KOPT-K1 (cell line): Measurements from ENCODE around the gene SSU72.
"Not testable (repeated sequence)": the region's sequence is repeated elsewhere in the genome, so short reads cannot be mapped to it uniquely, and the experiment has no call there.

Experiments
- H3K27ac ChIP-seq: fragments of 200-600 bp; sonication (generic); 2 replicates; pipeline ENCODE4 v1.5.1; 2016; ENCODE audit warnings: antibody characterized with exemption, mild to moderate bottlenecking, low read depth, low read length; ENCODE audit not compliant: poor library complexity, severe bottlenecking
- H3K36me3 ChIP-seq: fragments of 200-600 bp; sonication (generic); 2 replicates; pipeline ENCODE4 v1.5.1; 2017; ENCODE audit warnings: antibody characterized with exemption, mild to moderate bottlenecking, low read length, moderate library complexity; ENCODE audit not compliant: insufficient read depth
- H3K9me3 ChIP-seq: fragments of 200-600 bp; sonication (generic); 2 replicates; pipeline ENCODE4 v1.5.1; 2017; ENCODE audit warnings: antibody characterized with exemption, low read length, mild to moderate bottlenecking; ENCODE audit not compliant: insufficient read depth, poor library complexity, severe bottlenecking

SSU72 gene

DNA sequence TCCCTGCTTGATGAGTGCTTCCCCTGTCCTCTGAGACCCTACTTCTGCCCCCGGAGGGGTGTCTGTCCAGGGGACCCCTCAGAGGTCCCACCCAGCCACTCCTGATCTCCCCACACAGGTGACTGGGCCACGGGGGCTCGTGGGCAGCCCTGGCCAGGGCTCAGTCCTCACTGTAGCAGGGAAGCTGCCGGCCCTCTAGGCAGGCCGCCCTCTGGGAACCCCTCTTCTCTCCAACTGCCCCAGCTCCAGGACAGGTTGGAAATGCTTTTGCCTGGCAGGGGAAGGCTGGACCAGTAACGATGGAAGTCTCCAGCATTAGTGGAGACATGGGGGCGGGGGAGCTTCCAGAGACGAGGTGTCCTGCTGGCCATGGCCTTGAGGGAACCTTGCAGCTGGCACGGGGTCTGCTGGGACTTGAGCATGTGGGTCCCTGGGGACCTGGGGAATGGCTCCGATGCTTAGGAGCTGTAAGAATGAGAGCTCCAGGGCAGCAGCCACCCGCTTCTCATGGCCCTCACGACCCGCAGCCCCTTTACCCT is 28.4 kb upstream of the SSU72 start:
- no peak overlapping the region for H3K27ac ChIP-seq
- no peaks in the 10 kb centered on the region for H3K9me3 ChIP-seq

DNA sequence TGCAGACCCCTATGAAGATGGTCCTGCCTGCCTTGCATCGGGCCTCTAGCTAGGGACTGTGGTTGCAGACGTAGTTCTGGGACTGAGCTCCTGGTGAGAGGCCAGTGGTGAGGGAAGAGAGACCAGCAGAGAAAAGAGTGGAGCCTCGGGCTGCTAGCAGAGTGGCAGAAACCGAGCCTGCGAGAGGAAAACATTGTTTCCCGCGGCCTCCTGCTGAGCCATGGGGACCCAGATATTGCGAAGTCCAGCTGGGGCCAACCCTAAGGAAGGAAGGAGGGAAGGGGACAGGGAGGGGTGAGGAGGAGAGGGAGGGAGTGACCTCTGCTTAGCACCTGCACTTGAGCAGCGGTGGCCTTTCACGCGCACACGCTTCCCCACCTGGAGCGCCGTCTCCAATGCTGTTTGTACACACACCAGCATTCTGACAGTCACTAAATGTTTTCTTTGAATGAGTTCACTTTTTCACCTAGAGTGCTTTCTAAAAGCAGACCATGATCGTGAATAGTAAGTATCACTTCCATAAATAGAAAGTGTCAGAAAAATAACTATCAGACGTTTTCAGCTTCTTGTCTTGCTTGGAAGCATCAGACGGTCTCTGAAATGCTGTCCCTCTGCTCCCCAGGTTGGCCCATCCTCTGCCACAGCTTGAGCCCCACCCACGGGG is 27.8 kb upstream of the SSU72 start:
- no peak overlapping the region for H3K27ac ChIP-seq
- no peaks in the 10 kb centered on the region for H3K9me3 ChIP-seq
- H3K36me3 ChIP-seq, result no peaks in the 10 kb centered on the region

More for the DNA sequence above, 28.4 kb upstream of the SSU72 start:
- no peaks in the 10 kb centered on the region for H3K36me3 ChIP-seq

DNA sequence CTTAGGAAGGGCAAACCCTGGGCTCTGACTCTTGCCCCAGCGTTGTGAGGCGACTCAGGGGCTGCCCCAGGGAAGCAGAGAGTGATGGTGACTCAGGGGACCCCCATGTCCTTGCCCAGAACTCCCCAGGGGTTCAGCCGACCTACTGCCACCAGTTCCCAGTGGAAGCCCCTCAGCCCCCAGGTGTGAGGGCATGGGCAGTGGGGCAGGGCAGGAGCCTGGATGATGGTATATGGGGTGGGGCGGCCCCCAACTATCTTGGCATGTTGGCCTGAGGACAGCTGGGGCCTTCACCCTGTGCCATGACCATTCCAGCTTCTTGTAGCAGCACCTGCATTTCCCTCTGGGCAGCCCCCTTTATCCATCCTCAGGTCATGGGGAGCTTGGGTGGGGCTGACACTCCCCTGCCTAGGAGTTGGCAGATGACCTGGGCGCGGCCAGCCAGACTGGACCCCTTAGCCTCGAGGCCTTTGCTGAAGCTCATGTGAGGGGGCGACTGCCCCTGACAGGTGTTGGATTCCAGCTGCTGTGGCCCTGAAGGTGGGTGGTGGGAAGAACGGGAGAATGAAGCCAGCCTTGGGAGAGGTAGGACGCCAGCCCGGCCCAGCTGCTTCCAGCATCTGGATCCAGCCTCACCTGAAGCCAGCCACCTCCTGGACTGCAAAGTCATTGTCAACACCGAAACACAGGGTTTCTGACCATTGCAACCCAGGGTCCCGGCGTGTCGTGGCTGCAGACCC is 27.1 kb upstream of the SSU72 start:
- Histone ChIP-seq H3K9me3 (no peaks in the 10 kb centered on the region), H3K36me3 (no peaks in the 10 kb centered on the region), H3K27ac (no peak overlapping the region)

DNA sequence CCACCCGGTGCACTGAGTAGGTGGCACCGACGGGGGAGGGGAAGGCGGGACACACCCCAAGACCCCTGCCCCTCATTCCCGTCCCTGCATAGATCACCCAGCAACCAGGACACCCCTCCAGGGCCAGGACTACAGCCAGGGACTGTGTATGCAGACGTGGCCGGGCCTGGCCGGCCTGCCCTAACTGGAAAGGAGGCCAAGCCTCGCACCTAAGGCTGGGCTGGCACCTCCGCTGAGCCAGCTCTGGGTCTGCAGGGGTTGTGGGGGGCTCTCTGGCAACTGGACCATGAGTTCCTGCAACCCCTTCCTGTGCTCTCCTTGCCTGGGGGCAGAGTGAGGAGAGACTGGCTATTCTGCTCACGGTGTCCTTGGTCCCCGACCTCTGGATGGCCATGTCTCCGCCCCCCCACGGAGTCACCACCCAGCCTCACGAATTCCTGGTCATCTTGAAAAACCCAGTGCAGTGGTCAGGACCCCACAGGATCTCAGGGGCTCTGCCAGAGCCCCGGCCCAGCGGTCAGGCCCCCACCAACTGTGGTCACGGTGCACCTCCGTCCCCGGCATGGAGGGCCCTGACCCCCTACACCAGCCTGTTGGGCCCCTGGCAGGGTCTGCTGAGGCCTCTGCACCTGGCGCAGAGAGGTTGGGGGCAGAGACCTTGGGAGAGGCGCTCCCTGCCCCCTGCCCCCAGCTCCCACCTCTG is 26.3 kb upstream of the SSU72 start:
- Histone ChIP-seq H3K27ac (no peak overlapping the region), H3K9me3 (no peaks in the 10 kb centered on the region), H3K36me3 (no peaks in the 10 kb centered on the region)

DNA sequence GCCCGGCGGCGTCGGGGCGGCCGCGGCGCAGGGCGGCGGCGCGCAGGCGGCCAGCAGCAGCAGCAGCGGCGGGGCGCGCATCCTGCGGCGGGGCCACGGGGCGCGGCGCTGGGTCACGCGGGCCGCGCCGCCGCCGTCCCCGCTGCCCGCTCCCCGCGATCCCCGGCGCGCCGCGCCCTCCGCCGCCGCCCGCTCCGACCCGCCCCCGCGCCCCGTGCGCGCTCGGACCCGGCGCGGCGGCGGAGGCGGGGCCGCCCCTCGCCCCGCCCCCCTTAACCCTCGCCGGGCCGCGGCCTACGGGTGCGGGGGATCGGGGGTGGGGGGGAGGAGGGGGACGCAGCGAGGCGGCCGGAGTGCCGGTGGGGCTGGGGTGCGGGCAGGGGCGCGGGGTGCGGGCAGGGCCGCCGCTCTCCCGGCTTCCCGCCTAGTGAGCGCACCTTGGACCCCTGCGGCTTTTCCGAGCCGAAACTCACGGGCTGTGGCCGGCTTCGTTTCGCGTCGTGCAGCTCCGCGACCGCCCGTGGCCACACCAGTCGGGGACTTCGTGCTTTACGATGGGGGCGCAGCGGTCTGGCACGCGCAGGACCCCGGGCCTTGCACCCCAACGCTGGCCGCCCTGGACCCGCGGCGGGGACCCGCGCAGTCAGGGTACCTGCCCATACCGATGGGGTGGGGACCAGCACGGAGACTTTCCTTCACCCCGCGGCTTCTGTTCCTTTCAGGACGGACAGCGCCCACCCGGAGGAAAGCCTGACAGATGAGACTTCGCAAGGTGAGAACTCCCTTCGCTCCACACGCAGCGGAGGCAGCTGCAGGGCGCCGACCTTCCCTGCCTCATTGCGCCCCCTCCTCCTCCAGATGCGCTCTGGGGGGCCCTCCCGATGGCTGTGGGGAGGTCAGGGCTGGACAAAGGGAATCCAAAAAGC is 25.5 kb upstream of the SSU72 start, which contains the start of gene FNDC10:
TSS of gene FNDC10 (minus strand) at position 201 of the 926 bp plus-strand sequence. CDS start at position 81, 120 bp downstream.
- Histone ChIP-seq H3K27ac (no peak within 1 kb of the TSS), H3K9me3 (no peaks in the 10 kb centered on the region), H3K36me3 (no peaks in the 10 kb centered on the region)

DNA sequence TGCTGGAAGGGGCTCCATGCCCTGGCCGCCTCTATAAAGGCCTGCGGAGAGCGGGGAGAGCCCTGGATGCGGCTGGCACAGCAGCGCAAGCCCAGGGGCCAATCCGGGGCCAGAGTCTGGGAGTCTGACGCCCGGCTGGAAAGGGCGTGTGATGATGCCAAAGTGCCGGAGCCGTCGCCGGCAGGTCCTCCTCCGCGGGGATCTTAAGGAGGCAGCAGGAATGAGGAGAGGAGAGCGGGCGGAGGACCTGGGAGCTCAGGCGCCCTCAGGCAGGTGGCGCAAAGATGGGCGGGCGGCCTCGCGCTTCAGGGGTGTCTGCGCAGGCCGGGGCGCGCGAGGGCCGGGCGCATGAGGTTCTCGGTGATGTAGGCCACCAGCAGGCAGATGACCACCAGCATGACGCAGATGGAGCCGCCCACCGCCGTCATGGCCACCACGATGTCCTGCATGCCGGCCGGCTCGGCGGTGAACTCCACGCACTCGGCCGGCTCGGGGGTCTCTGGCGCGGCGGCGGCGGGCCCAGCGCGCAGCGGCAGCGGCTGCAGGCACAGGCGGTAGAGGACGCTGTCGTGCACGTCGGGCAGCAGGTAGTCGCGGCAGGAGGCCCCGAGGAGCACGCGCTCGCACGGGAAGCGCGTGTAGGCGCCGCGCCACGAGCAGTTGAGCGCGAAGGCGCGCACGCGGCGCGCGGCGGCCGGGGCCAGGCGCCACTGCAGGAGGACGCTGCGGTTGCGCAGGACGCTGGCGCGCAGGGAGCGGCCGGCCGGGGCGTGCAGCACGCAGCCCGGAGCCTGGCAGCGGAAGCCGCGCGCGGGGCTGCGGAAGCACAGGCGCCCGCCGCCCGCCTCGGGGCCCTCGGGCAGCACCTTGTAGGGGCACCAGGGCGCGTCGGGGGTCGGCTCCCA is 24.6 kb upstream of the SSU72 start:
- Histone ChIP-seq H3K27ac (no peak overlapping the region), H3K9me3 (no peaks in the 10 kb centered on the region), H3K36me3 (no peaks in the 10 kb centered on the region)

DNA sequence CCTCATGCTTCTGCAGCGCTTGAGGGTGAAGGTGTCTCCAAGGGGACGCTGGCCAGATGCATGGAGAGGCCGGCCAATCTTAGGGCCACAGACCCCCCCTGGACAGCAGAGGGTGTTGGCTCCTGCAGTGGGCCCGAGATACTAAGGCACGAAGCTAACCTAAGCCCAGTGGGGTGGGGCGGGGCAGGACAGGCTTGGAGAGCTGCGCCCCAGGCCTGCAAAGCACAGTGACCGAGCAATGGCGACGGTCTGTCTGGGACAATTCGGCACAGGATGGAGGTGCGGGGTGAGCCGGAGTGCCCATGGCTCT is 24.0 kb upstream of the SSU72 start:
- Histone ChIP-seq H3K9me3 (no peaks in the 10 kb centered on the region), H3K27ac (no peak overlapping the region), H3K36me3 (no peaks in the 10 kb centered on the region)

DNA sequence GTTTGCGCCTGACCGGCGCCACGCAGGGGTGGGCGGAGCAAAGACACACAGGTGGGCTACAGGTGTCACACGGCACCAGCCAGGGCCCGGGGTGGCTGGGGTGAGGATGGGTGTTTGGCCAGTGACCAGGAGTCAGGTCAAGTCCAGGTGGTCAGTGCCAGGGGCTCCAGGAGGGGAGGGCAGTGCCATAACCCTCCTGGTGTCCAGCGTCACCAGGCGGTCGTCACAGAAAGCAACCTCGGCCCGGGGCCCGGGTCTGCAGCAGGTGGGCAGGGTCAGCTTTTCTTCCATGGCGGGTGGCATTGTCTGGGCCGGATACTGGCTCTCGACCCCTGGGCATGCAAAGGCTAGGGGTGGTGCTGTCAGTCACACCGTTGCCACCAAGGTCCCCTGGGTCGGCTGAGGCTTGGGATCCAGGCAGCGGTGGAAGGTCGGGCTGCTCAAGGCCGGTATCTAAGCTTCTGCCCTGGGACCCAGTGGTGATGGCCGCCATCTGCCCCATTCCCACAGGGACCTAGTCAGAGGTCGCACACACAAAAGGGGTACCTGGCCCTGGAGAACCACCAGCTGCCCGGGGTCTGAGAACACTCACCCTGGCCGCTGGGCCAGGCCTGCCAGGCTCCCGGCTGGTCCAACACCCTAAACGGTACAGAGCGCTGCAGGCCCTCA is 23.5 kb upstream of the SSU72 start:
- Histone ChIP-seq H3K9me3 (no peaks in the 10 kb centered on the region), H3K27ac (no peak overlapping the region), H3K36me3 (no peaks in the 10 kb centered on the region)

DNA sequence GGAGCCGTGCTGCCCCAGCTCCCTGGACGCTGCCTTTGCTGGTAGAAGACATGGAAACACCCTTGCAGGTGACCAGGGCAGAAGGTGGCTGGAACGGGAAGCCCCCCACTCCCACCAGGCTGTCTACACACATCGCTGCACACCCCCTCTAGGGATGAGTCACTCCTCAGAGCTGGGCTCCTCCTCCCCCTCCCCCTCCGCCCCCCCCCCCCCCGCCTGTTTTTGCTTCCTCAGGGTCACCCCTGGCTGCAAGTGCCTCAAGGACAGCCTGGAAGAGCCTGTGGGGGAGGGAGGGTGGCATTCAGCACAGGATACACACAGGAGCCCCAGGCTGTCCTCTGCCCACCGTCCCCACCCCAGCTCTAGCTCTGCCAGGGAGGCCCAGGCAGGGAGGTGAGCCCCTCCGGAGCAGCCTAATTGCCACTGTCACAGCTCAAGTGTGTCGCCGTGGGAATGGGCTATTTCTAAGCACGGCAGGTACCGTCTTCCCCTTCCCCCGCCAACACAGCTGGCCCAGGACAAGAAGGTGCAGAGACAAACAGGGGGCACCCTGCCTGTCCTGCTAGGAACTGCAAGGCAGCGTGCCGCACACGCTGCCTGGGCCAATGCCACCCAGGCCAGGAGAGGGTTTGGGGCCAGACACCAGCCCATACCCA is 22.7 kb upstream of the SSU72 start:
- Histone ChIP-seq H3K9me3 (no peaks in the 10 kb centered on the region), H3K27ac (no peak overlapping the region), H3K36me3 (no peaks in the 10 kb centered on the region)

DNA sequence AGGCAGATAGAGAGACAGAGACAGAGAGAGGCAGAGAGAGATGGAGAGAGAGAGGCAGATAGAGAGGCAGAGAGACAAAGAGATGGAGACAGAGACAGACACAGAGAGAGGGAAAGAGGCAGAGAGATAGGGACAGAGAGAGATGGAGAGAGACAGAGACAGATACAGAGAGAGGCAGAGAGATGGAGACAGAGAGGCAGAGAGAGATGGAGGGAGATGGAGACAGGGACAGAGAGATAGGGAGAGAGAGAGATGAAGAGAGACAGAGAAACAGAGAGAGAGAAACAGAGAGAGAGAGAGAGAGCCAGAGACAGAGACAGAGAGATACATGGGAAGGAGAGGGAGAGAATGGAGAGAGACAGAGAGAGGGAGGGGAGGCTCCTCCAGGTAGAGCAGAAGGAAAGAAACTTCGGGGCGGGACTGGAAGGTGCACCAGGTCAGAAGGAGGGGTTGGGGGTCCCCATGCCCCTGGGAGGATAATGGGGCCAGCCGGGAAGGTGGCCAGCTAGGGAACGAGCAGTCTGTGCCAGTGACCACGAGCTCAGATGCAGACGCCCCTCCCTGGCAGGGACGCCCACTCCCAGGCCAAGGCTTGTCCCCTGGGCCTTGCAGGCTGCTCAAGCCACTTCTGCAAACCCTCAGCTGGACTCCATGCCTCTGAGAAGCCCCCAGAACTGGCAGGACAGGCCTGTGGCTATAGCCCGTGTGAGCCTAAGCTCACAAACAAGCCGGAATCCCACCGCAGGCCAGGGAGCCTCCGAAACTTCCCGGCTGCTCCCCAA is 22.0 kb upstream of the SSU72 start:
- Histone ChIP-seq H3K27ac (no peak overlapping the region), H3K36me3 (no peaks in the 10 kb centered on the region), H3K9me3 (no peaks in the 10 kb centered on the region)

DNA sequence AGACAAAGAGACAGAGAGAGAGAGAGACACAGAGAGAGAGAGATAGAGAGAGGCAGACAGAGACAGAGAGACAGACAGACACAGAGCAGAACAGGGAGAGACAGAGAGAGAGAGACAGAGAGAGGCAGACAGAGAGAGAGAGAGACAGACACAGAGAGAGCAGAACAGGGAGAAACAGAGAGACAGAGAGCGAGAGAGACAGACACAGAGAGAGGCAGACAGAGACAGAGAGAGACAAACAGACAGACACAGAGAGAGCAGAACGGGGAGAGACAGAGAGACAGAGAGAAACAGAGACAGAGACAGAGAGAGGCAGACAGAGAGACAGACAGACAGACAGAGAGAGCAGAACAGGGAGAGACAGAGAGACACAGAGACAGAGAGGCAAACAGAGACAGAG is 20.7 kb upstream of the SSU72 start:
- H3K9me3 ChIP-seq, H3K27ac ChIP-seq, H3K36me3 ChIP-seq: not testable (repeated sequence)

DNA sequence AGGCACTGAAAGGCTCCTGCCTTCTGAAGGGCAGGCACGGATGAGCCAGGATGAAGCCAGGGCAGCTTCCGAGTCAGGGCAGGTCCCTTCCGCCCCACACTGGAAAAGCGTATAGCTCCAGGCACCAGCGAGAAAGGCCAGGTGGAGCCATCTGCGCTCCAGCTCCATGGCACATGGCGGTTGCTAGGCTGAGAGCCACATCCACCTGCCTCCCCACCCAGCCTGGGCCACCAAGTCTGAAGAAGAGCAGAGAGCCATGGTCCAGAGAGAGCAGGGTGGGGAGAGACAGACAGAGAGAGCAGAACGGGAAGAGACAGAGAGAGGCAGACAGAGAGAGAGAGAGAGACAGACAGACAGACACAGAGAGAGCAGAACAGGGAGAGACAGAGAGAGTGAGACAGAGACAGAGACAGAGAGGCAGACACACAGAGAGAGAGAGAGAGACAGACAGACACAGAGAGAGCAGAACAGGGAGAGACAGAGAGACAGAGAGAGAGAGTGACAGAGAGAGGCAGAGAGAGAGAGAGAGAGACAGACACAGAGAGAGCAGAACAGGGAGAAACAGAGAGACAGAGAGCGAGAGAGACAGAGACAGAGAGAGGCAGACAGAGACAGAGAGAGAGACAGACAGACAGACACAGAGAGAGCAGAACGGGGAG is 20.1 kb upstream of the SSU72 start:
- Histone ChIP-seq H3K9me3 (no peaks in the 10 kb centered on the region), H3K27ac (no peak overlapping the region), H3K36me3 (no peaks in the 10 kb centered on the region)
